Upper lobe of left lung (tissue), 4 donors: Measurements from ENCODE around the gene ELANE.

ENCODE experiments used
- CTCF ChIP-seq, 6 experiments: fragments of 450-650 bp in 4 of 6; fragments of 200-600 bp in 2 of 6; sonication (generic) in 2 of 6; IDR thresholded peaks; one replicate each; pipeline ENCODE4 v1.5.1; 2016 to 2019; ENCODE audit warnings: antibody characterized with exemption in 6 of 6
- EP300 ChIP-seq, 4 donors: sonication (generic); formaldehyde crosslinking; IDR thresholded peaks; one replicate each; pipeline ENCODE4 v1.5.1; 2017; ENCODE audit warnings: antibody characterized with exemption in 4 of 4, control low read depth in 2 of 4
- POLR2A ChIP-seq, 4 donors: fragments of 450-650 bp; IDR thresholded peaks; one replicate each; pipeline ENCODE4 v1.5.1; 2016 to 2017; ENCODE audit warnings: antibody characterized with exemption in 4 of 4, mild to moderate bottlenecking in 2 of 4
- POLR2AphosphoS5 ChIP-seq, 2 donors: sonication (generic); formaldehyde crosslinking; IDR thresholded peaks; one replicate each; pipeline ENCODE4 v1.5.1; 2017; ENCODE audit warnings: antibody characterized with exemption in 2 of 2

- no peak for TF ChIP-seq CTCF (IDR thresholded peaks at IDR 0.05)
- no peak for TF ChIP-seq POLR2A (IDR thresholded peaks at IDR 0.05)
- TF ChIP-seq EP300 (IDR thresholded peaks at IDR 0.05), result no peak
- TF ChIP-seq POLR2AphosphoS5 (IDR thresholded peaks at IDR 0.05), result no peak
These were observed 8.8 kb upstream of the ELANE start for GRCh38 chr19:843180-843835.
